Naive thymus-derived CD8-positive, alpha-beta T cell (primary cell): ENCODE data around the gene LCNL1. TPM values are rescaled to one million over a fixed set of nuclear protein-coding genes. Genes with fewer than 3 reads are reported as not detected.

Source experiments
- ATAC-seq, 2 donors: fragments of 150-1000 bp; cut with Tn5 transposase in 1 of 2; sonication (Bioruptor Pico), chemical (Tn5 transposase) in 1 of 2; 1 replicate in 1 of 2; 2 replicates in 1 of 2; pipeline ENCODE4 v1.10.0; 2021; ENCODE audit warnings: mild to moderate bottlenecking in 2 of 2, moderate library complexity in 2 of 2
- POLR2A ChIA-PET: fragments of 350-600 bp; sonication (Branson Sonifier 250); formaldehyde crosslinking; loops from one replicate; lab custom pipeline; 2021; ENCODE audit warnings: antibody characterized with exemption; lab: Charles Lee
- DNase-seq, 10 donors: peaks; one replicate each; pipeline versions ENCODE4 v3.0.0 to v3.0.0-alpha.2; 2020 to 2022
- H3K27ac Mint-ChIP-seq, 10 donors: one replicate each; pipeline ENCODE4 v1.8.0; 2020 to 2022; ENCODE audit warnings: mild to moderate bottlenecking in 10 of 10, mixed read lengths in 10 of 10, moderate library complexity in 4 of 10, inconsistent platforms in 1 of 10
- H3K27me3 Mint-ChIP-seq, 5 donors: one replicate each; pipeline ENCODE4 v1.8.0; 2021 to 2022; ENCODE audit warnings: mixed read lengths in 5 of 5
- H3K36me3 Mint-ChIP-seq, 3 donors: one replicate each; pipeline ENCODE4 v1.8.0; 2020 to 2022; ENCODE audit warnings: mixed read lengths in 3 of 3, mild to moderate bottlenecking in 2 of 3, inconsistent platforms in 1 of 3
- H3K4me1 Mint-ChIP-seq, 4 donors: one replicate each; pipeline ENCODE4 v1.8.0; 2021 to 2022; ENCODE audit warnings: mixed read lengths in 4 of 4
- H3K4me3 Mint-ChIP-seq, 10 donors: one replicate each; pipeline ENCODE4 v1.8.0; 2020 to 2022; ENCODE audit warnings: mild to moderate bottlenecking in 10 of 10, mixed read lengths in 10 of 10, moderate library complexity in 6 of 10, inconsistent platforms in 1 of 10
- H3K9me3 Mint-ChIP-seq, 9 donors: one replicate each; pipeline ENCODE4 v1.8.0; 2020 to 2022; ENCODE audit warnings: mixed read lengths in 9 of 9, mild to moderate bottlenecking in 3 of 9, inconsistent platforms in 1 of 9, moderate library complexity in 1 of 9
- polyA plus RNA-seq, 3 donors: library from polyadenylated mRNA; unstranded; fragments of 300-500 nt; fragmentation: Illumina TruSeq; gene quantifications; one replicate each; pipeline ENCODE4 v1.2.3, GENCODE V29; 2021
- total RNA-seq, 8 experiments: library from RNA in 2 of 8; stranded (reverse) in 2 of 8; gene quantifications; one replicate each; pipeline ENCODE4 v1.2.3 and lab custom pipeline; 2021 to 2026

Gene LCNL1
- total and polyA plus RNA-seq, 5 experiments from 2014 or later: 0.44 to 0.74 TPM; not detected in 3

GRCh38 chr9:136991993-136992818, 9.4 kb downstream of the LCNL1 start, which contains the start of gene PAXX:
Gene PAXX, plus strand, starts transcription at chr9:136992422. Its CDS starts 22 bp downstream, at chr9:136992444.
- peak within 1 kb of the TSS; percentile 84 to 93 (median 88) for H3K4me3 Mint-ChIP-seq
- POLR2A ChIA-PET: interaction anchor here (0.6 to 9.3 kb wide), 24 partner anchors 9 to 231 kb away, joined by 3 to 113 read pairs (median 6); partner anchors contain the start of genes ABCA2, AJM1, C8G and EDF1
- ATAC-seq: peak; percentile 80 to 83

GRCh38 chr9:136992819-136993369, 10.1 kb downstream of the LCNL1 start:
- no peaks in the 10 kb centered on the region for H3K9me3 Mint-ChIP-seq
- DNase-seq (peak in 1 of 10 donors; percentile 59), ATAC-seq (no peak)
- H3K27me3 Mint-ChIP-seq: peaks cover 0 to 4% (median 0%) of the 10 kb centered on the region in 5 donors
- peak overlapping the region; percentile 84 to 93 (median 88) for H3K4me3 Mint-ChIP-seq
- H3K27ac Mint-ChIP-seq: peak overlapping the region; percentile 78 to 96 (median 92)
- POLR2A ChIA-PET: interaction anchor here (0.6 to 9.3 kb wide), 21 partner anchors 9 to 248 kb away, joined by 3 to 113 read pairs (median 5); partner anchors contain the start of genes ABCA2, AJM1, C8G and EDF1
- H3K4me1 Mint-ChIP-seq: peaks cover 10 to 48% (median 39%) of the 10 kb centered on the region in 4 donors
- peaks cover 0 to 5% (median 2%) of the 10 kb centered on the region in 3 donors for H3K36me3 Mint-ChIP-seq

More at GRCh38 chr9:136991993-136992818, 9.4 kb downstream of the LCNL1 start, which contains the start of gene PAXX:
- Mint-ChIP-seq H3K4me1 (peaks cover 7 to 42% (median 34%) of the 10 kb centered on the region in 4 donors), H3K9me3 (no peaks in the 10 kb centered on the region), H3K36me3 (peaks cover 0 to 5% (median 2%) of the 10 kb centered on the region in 3 donors), H3K27ac (peak within 1 kb of the TSS; percentile 78 to 96 (median 92)), H3K27me3 (peaks cover 0 to 7% (median 0%) of the 10 kb centered on the region in 5 donors)
- peak; percentile 86 to 97 (median 92) for DNase-seq

DNA sequence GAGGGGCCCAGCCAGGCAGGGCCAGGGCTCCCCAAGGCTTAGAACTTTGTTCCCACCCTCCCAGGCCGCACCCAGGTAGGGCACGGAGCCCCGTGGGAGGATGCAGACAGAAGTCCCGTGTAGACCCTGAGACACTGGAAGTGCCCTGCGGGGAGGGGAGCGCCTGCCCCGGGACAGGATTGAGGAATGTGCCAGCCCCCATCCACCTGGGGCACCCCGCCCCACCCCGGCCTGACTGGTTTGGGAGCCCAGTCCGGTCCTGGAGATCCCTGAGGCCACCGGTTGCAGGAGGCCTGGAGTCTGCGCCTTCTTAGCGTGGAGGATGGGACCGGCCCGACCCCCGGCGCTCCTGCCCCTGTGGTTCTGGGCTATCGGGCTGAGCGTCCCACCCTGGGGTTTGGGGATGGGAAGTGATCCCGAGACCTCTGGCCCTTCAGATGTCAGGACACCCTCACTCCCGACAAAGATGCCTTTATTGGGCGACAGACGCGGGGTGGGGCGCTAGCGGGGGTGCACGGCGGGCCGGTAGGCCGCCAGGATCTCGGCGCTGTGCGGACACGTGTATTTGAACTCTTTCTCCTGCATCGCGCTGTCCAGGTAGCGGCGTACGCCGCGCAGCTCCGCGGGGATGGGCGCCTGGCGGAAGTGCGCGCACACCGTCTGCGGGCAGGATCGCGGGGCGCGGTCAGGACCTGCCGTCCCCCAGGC, 11.5 kb downstream of the LCNL1 start:
- Mint-ChIP-seq H3K27ac (peak overlapping the region in 5 of 10 donors; percentile 64 to 96 (median 91)), H3K4me3 (peak overlapping the region; percentile 42 to 93 (median 88)), H3K36me3 (peaks cover 0 to 5% (median 2%) of the 10 kb centered on the region in 3 donors), H3K9me3 (no peaks in the 10 kb centered on the region), H3K27me3 (no peaks in the 10 kb centered on the region), H3K4me1 (peaks cover 17 to 54% (median 50%) of the 10 kb centered on the region in 4 donors)
- ATAC-seq (no peak), DNase-seq (no peak)
- POLR2A ChIA-PET: interaction anchor here (0.6 to 9.3 kb wide), 7 partner anchors 7 to 514 kb away, joined by 4 to 113 read pairs (median 10); partner anchors contain the start of genes AJM1, C8G, FBXW5 and PTGDS

- DNase-seq (no peak), ATAC-seq (no peak)
- POLR2A ChIA-PET: interaction anchor here (1.6 to 9.3 kb wide), 3 partner anchors 40 to 48 kb away, joined by 4 to 113 read pairs (median 16); partner anchors contain the start of genes C8G and FBXW5
- peaks cover 0 to 5% (median 2%) of the 10 kb centered on the region in 3 donors for H3K36me3 Mint-ChIP-seq
- H3K9me3 Mint-ChIP-seq: no peaks in the 10 kb centered on the region
- H3K27ac Mint-ChIP-seq: peak overlapping the region in 1 of 10 donors; percentile 70
- no peaks in the 10 kb centered on the region for H3K27me3 Mint-ChIP-seq
- H3K4me1 Mint-ChIP-seq: peaks cover 17 to 55% (median 54%) of the 10 kb centered on the region in 4 donors
- peak overlapping the region in 1 of 10 donors; percentile 43 for H3K4me3 Mint-ChIP-seq
These were observed 12.1 kb downstream of the LCNL1 start for GRCh38 chr9:136994888-136995230.

GRCh38 chr9:136995362-136995761, 12.6 kb downstream of the LCNL1 start:
- peak overlapping the region in 4 of 10 donors; percentile 30 to 56 (median 45) for H3K4me3 Mint-ChIP-seq
- H3K9me3 Mint-ChIP-seq: no peaks in the 10 kb centered on the region
- no peak for ATAC-seq
- peaks cover 21 to 60% (median 58%) of the 10 kb centered on the region in 4 donors for H3K4me1 Mint-ChIP-seq
- H3K27ac Mint-ChIP-seq: peak overlapping the region in 3 of 10 donors; percentile 24 to 48 (median 36)
- POLR2A ChIA-PET: interaction anchor here (1.0 to 9.3 kb wide), 13 partner anchors 10 to 205 kb away, joined by 3 to 113 read pairs (median 5); partner anchors contain the start of genes C8G, CCDC183, FBXW5 and FUT7
- peaks cover 0 to 5% (median 2%) of the 10 kb centered on the region in 3 donors for H3K36me3 Mint-ChIP-seq
- H3K27me3 Mint-ChIP-seq: no peaks in the 10 kb centered on the region
- DNase-seq: no peak

DNA sequence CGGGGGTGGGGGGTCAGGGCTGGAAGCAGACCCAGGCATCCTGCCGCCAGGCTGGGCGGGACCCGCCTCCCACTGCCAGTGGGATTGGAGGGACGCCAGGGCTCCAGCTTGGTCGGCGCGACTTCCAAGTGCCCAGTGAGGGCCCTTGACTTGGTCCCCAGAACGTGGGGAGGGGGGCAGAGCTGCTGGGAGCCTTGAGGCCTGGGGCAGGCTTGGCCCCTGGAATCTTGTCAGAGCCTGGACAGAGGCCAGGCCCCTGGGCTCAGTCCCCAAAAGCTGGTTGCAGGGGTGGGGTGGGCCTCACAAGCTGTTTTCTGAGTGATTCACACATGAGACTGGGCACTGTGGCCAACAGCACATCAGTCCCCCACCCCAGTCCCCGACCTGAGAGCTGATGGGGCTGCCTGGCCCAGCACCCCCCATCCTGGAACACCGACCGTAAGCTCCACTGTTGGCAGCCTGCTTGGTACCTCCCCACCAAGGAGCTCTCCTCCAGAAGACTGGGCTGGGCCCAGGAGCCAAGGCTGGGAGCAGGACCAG, 13.0 kb downstream of the LCNL1 start:
- POLR2A ChIA-PET: interaction anchor here (1.0 to 9.3 kb wide), 17 partner anchors 8 to 205 kb away, joined by 3 to 113 read pairs (median 4); partner anchors contain the start of genes C8G, CCDC183, FBXW5 and FUT7
- Mint-ChIP-seq H3K4me3 (peak overlapping the region; percentile 60 to 87 (median 77)), H3K27ac (peak overlapping the region; percentile 69 to 98 (median 90)), H3K27me3 (no peaks in the 10 kb centered on the region), H3K9me3 (no peaks in the 10 kb centered on the region), H3K4me1 (peaks cover 20 to 63% (median 59%) of the 10 kb centered on the region in 4 donors), H3K36me3 (peaks cover 0 to 5% (median 2%) of the 10 kb centered on the region in 3 donors)
- ATAC-seq (no peak), DNase-seq (no peak)

- H3K27me3 Mint-ChIP-seq: no peaks in the 10 kb centered on the region
- H3K9me3 Mint-ChIP-seq: no peaks in the 10 kb centered on the region
- H3K27ac Mint-ChIP-seq: peak within 1 kb of the TSS; percentile 69 to 98 (median 90)
- POLR2A ChIA-PET: interaction anchor here (0.6 to 9.3 kb wide), 21 partner anchors 9 to 525 kb away, joined by 3 to 113 read pairs (median 4); partner anchors contain the start of genes C8G, CCDC183, FBXW5 and FUT7
- peaks cover 18 to 55% (median 52%) of the 10 kb centered on the region in 4 donors for H3K4me1 Mint-ChIP-seq
- DNase-seq (peak; percentile 27 to 77 (median 54)), ATAC-seq (peak; percentile 26 to 36)
- peaks cover 0 to 5% (median 2%) of the 10 kb centered on the region in 3 donors for H3K36me3 Mint-ChIP-seq
- peak within 1 kb of the TSS; percentile 67 to 88 (median 78) for H3K4me3 Mint-ChIP-seq
These were observed 13.8 kb downstream of the LCNL1 start, which contains the start of gene CLIC3 for GRCh38 chr9:136996361-136997292. Gene CLIC3, minus strand, starts transcription at chr9:136996568. Its CDS starts 25 bp downstream, at chr9:136996543.

- POLR2A ChIA-PET: interaction anchor here (0.6 to 9.3 kb wide), 11 partner anchors 9 to 526 kb away, joined by 3 to 113 read pairs (median 3); partner anchors contain the start of genes C8G and FBXW5
- Mint-ChIP-seq H3K27me3 (no peaks in the 10 kb centered on the region), H3K9me3 (no peaks in the 10 kb centered on the region), H3K4me3 (peak overlapping the region; percentile 59 to 88 (median 80)), H3K27ac (peak overlapping the region; percentile 81 to 98 (median 90)), H3K36me3 (peaks cover 0 to 5% (median 2%) of the 10 kb centered on the region in 3 donors), H3K4me1 (peaks cover 17 to 54% (median 51%) of the 10 kb centered on the region in 4 donors)
- ATAC-seq (no peak), DNase-seq (no peak)
These were observed 14.6 kb downstream of the LCNL1 start for GRCh38 chr9:136997371-136997770.

DNA sequence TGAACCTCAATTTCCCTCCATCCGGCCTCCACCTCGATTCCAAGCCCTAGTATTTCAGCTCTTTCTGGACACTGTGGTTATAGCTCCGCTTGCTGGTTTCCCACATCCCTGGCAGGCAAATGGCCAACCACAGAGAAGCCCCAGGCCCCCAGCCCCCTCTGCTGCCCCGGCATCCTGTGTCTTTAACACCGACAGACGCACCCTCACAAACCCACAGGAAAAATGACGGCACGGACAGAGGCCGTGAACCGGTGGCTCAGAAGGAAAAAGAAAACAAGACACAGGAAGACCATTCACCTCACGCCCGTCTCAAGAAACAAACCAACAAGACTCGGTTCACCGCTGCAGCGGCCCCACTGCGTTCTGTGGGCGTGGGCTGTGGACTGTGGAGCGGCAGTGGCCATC, 15.0 kb downstream of the LCNL1 start:
- Mint-ChIP-seq H3K9me3 (no peaks in the 10 kb centered on the region), H3K27me3 (no peaks in the 10 kb centered on the region), H3K27ac (peak overlapping the region; percentile 81 to 98 (median 90)), H3K4me3 (peak overlapping the region; percentile 59 to 88 (median 80)), H3K4me1 (peaks cover 17 to 51% (median 48%) of the 10 kb centered on the region in 4 donors), H3K36me3 (peaks cover 0 to 5% (median 2%) of the 10 kb centered on the region in 3 donors)
- DNase-seq (peak in 1 of 10 donors; percentile 54), ATAC-seq (no peak)
- POLR2A ChIA-PET: interaction anchor here (0.6 to 9.3 kb wide), 5 partner anchors 21 to 355 kb away, joined by 3 to 113 read pairs (median 3); partner anchors contain the start of genes C8G and FBXW5
